PC-9 (cell line): ENCODE results near the gene PLAGL2.

Experiments
- EZH2 ChIP-seq: fragments of 200-600 bp; sonication (generic); IDR thresholded peaks from 2 replicates; pipeline ENCODE4 v1.8.0; 2017; ENCODE audit warnings: antibody characterized with exemption, low read depth
- TF ChIP-seq, protein P1 (sequence below): fragments of 200-600 bp; sonication (generic); conservative IDR thresholded peaks from 2 replicates; pipeline ENCODE4 v1.6.1; 2017; ENCODE audit warnings: mixed run types, antibody characterized with exemption, mild to moderate bottlenecking, moderate library complexity

DNA sequence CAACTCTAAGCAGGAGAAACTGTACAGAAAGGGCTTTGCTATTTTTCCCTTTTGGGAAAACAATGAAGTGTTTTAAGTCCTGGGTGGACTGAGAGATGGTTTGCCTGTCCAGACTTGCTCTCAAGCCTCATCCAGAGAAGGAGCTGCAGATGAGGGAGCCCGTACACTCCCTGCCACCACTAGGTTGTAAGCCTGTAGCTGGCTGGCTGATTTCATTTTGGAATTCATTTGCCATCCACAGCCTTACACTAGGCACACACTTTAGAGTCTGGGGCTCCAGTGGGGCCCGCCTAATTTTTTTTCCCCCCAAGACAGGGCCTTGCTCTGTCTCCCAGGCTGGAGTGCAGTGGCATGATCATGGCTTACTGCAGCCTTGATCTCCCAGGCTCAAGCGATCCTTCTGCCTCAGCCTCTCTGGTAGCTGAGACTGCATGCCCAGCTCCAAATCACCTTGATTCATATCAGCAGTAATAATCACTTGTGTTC, 28.5 kb upstream of the PLAGL2 start:
- TF ChIP-seq, protein P1, sequence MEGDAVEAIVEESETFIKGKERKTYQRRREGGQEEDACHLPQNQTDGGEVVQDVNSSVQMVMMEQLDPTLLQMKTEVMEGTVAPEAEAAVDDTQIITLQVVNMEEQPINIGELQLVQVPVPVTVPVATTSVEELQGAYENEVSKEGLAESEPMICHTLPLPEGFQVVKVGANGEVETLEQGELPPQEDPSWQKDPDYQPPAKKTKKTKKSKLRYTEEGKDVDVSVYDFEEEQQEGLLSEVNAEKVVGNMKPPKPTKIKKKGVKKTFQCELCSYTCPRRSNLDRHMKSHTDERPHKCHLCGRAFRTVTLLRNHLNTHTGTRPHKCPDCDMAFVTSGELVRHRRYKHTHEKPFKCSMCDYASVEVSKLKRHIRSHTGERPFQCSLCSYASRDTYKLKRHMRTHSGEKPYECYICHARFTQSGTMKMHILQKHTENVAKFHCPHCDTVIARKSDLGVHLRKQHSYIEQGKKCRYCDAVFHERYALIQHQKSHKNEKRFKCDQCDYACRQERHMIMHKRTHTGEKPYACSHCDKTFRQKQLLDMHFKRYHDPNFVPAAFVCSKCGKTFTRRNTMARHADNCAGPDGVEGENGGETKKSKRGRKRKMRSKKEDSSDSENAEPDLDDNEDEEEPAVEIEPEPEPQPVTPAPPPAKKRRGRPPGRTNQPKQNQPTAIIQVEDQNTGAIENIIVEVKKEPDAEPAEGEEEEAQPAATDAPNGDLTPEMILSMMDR, result no peak
- no peak for TF ChIP-seq EZH2
